GM18526 (cell line): ENCODE results near the gene PLEKHG2.

ENCODE experiments used
- POLR2A ChIP-seq: IDR thresholded peaks from 3 replicates; pipeline ENCODE4 v1.6.1; 2011; ENCODE audit not compliant: insufficient read length; ENCODE audit errors: extremely low read depth

Gene PLEKHG2

DNA sequence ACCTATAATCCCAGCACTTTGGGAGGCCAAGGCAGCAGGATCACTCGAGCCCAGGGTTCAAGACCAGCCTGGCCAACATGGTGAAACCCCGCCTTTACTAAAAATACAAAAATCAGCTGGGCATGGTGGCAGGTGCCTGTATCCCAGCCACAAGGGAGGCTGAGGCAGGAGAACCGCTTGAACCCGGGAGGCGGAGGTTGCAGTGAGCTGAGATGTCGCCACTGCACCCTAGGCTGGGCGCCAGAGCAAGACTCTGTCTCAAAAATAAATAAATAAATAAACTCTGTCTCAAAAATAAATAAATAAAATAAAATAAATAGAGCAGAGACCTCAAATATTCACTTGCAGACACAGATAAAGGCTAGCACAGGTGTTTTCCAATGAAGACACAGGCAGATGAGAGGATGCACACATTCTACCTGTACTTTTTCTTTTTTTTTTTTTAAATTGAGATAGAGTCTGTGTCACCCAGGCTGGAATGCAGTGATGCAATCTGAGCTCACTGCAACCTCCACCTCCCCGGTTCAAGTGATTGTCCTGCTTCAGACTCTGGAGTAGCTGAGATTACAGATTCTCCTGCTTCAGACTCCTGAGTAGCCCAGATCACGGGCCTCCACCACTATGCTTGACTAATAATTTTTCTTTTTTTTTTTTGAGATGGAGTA lies 25.9 kb downstream of the PLEKHG2 start:
- TF ChIP-seq POLR2A: no peak

DNA sequence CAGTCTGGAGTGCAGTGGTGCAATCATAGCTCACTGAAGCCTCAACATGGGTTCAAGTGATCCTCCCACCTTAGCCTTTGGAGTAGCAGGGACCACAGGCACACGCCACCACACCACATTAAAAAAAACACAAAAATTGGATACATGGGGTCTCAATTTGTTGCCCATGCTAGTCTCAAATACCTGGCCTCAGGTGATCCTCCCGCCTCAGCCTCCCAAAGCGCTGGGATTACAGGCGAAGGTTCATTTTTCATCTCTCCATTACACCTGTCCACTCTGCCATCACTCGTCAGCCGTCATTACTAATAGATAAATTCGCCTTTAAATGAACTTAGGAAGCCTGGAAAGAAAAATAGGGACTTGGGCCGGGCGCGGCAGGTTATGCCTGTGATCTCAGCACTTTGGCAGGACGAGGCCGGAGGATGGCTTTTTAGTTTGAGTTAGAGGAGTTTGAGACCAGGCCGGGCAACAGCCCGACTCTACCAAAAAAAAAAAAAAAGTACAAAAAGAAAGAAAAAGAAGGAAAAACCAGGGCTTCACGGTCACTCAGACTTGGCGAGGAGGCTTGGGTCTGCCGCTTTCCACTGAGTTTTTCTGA lies 32.2 kb downstream of the PLEKHG2 start:
- TF ChIP-seq POLR2A: no peak

DNA sequence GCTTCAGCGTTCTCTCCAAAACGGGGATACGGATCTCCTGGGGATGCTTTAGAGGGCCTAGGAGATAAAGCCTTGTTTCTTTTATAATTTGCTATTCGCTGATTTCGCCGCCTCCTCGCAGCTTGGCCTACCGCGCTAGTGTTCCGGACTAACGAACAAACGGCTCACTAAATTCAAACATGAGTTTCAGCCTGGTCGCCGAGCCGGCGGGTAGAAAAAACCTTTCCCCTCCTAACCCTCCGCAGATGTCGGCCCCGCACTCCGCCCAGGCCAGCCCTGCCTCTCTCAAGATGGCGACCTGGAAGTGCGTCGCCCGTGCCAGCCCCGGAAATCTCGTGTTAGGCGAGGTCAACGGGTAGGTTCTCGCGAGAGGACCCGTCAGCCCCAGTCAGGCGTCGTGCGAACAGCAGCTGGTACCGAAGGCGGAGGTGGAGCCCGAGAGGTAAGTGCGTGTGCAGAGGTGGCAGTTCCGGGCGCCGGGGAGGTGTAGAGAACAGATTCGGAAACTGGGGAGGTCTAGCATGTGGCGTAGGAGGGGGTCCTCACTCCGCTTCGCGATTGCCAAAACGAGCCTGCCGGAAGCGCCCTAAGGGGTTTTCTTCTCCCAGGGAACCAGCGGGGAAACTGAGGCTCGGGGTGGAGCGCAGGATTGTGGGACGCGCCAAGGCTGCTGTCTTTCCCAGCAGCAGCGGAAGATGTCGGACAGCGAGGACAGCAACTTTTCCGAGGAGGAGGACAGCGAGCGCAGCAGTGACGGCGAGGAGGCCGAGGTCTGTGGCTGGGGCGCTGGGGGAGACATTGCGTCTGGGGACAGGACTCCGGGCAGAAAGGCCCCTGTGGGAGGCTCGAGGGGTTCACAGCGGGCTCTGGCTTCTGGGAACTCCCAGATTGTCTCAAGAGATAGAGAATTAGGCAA lies 33.0 kb downstream of the PLEKHG2 start, which contains the start of gene SUPT5H:
Gene SUPT5H, plus strand, starts transcription at position 387 of the 916 bp plus-strand sequence. Its CDS starts 309 bp downstream, at position 696.
- TF ChIP-seq POLR2A: peak; percentile 90

DNA sequence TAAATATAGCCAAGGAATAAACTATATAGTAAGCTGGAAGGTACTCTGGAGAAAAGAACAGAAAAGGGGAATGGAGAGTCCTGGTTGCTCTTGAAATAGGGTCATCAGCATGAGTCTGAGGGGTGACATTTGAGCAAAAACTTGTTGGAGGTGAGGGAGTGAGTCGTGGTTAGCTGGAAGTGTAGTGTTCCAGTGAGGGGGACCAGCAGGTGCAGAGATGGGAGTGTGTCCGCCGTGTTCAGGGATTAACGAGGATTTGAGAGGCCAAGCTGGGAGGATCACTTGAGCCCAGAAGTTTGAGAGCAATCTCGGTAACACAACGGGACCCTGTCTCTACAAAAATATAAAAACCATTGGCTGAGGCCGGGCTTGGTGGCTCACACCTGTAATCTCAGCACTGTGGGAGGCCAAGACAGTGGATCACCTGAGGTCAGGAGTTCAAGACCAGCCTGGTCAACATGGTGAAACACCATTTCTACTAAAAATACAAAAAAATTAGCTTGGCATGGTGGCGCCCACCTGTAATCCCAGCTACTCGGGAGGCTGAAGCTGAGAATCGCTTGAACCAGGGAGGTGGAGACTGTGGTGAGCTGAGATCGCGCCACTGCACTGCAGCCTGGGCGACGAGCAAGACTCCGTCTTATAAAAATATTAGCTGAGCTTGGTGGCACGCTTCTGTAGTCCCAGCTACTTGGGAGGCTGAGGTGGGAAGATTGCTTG lies 34.1 kb downstream of the PLEKHG2 start:
- no peak for TF ChIP-seq POLR2A

DNA sequence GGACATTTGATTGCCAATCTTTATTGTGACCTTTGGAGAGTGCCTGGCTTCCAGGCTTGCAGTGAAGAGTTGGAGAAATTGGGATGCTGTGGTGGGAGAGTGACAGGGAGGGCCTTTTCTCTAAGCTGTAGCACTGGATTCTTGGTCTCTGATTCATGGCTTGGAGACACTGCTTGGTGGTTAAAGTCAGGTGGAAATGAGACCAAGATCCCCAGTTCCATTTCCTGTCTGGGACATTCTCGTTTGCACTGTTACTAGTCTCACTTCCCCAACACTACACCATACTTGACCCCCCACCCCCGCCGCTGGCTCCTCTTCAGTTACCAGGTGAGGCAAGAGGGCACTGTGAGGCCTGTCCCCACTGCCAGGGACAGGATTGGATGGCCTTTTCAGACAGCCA lies 35.8 kb downstream of the PLEKHG2 start:
- TF ChIP-seq POLR2A: no peak

DNA sequence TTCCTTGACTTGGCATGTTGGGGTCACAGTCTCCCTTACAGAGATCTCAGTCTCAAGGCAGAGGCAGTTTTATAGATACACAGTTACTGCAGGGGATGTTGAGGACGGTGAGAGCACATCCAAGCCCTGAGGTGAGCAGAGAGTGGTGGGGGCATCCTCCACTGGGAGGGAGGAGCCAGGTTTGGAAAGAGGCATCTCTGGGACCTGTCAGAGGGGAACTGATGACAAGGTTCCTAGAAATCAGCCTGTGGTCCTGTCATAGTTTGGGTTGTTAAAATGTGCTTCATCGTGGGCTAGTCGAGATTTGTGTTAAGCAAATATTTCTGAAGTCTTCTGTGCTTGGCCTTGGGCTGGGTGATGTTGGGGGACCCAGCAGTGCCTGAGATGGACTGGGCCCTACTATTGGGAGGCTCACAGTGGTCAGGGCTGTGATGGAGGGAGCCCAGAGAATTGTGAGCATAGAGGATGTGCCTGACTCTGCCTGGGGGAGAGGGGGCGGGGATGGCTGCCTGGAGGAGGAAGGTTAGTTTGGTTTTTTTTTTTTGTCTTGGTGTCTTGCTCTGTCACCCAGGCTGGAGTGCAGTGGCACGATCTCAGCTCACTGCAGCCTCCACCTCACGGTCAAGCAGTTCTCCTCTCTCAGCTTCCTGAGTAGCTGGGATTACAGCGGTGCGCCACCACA lies 36.8 kb downstream of the PLEKHG2 start:
- TF ChIP-seq POLR2A: no peak

DNA sequence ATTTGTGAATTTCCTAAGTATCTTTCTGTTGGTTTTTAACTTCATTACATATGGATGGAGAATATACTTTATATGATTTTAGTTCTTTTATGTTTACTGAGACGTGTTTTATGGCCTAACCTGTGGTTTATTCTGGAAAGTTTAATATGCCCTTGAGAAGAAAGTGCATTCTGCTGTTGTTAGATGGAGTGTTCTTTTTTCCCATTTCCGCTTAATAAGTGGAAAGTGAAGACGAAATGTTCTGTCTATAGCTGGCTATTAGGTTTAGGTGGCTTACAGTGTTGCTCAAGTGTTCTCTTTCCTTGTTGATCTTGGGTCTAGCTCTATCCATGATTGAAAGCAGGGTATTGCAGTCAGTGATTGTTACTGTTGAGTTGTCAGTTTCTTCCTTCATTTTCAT lies 50.9 kb downstream of the PLEKHG2 start:
- no peak for TF ChIP-seq POLR2A

DNA sequence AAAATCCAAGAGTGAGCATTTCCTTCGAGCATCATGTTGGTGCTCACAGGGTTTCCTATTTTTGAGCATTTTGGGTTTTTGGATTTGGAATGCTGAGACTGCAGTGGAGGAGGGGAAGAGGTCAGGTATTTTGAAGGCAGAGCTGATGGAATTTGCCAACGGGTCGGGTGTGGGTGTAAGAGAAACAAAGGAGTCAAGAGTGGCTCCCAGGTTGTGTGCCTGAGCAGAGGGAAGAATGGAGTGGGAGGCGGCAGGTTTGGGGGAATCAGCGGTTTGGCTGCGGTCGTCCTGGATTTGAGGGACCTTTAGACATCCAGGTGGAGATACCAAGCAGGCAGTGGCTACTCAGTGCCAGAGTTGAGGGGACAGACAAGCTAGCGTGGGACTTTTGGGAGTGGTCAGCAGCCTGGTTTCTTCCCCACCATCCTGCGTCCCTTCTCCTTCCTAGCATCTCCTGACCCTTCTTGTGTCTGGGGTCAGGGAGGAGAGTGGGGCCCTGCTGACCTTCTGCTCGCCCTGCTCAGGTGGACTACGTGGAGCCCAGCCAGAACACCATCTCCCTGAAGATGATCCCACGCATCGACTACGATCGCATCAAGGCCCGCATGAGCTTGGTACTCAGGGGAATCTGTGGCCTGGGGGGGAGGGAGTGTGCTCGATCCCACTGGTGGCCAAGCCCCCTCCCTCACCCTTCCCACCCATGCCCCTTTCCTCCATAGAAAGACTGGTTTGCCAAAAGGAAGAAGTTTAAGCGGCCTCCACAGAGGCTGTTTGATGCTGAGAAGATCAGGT lies 53.7 kb downstream of the PLEKHG2 start:
- no peak for TF ChIP-seq POLR2A

DNA sequence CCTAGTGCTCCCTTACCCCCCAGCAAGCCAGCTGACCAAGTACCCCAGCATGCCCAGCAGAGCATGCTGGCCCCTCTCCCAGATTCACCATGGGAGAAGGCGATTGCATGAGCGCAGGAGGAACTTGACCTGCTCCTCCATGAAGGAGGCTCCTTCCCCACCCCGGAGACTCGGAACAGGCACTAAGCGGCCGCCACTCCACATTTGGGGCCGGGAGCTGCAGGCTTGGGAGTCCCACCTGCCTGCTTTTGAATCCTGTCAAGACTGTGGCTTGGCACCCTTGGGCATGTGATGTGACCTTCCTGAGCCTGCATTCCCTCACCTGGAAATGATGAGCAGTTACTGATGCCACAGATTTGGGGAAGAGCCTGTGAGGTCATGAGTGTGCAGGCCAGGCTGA lies 55.5 kb downstream of the PLEKHG2 start:
- no peak for TF ChIP-seq POLR2A

DNA sequence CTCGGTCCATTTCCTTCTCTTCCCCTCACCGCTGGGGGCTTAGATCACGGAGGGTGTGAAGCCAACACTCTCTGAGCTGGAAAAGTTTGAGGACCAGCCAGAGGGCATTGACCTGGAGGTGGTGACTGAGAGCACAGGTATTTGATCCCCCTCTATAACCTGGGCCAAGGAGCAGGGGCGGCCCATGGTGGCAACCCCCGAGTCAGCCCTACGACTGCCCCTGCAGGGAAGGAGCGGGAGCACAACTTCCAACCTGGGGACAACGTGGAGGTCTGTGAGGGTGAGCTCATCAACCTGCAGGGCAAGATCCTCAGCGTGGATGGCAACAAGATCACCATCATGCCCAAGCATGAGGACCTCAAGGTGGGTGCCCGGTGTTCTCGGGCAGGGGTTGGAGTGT lies 56.6 kb downstream of the PLEKHG2 start:
- no peak for TF ChIP-seq POLR2A

DNA sequence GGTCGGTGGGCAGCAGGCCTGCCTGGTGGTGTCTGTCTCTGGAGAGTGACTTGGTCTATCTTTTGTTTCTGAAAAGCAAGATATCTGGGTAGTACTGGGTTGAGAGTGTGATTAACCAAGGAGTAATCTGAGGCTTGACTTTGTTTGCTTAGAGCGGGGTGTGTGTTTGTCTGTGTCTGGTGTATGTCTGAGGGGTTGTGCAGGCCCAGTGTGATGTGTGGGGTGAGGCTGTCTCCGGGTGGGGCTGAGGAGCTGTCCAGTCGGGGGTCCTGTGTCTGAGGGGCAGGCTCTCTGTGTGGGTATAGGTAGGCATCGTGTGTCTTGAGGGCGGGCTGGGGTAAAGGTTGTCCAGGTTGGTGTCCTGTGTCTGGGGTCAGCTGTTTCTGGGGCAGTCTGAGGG lies 57.1 kb downstream of the PLEKHG2 start:
- no peak for TF ChIP-seq POLR2A

DNA sequence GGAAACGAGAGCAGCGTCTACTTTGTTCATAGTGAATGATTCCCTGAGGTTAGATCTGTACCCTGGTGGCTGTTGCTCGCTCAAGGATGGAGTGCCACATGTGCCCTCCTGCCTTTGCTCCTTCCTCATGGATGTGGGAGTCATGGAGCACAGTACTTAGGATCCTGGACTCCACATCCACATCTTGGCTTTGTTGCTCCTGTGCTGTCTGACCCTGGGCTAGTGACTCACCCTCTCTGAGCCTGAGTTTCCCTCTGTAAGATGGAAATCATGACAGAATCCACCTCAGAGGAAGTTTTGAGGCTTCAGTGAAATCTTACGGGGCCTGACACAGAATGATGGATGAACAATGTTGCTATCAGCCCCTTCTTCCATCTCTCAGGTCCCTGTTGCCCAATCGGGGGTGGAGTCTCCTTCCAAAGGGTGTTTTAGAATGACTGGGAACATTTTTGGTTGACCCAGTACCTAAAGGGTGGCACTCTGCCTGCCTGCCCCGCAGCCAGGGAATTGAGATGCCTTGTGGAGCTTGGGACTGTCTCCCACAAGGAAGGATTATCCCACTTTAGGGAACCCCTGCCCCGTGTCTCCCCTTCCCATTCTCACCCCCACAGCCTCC lies 58.4 kb downstream of the PLEKHG2 start:
- TF ChIP-seq POLR2A: no peak

DNA sequence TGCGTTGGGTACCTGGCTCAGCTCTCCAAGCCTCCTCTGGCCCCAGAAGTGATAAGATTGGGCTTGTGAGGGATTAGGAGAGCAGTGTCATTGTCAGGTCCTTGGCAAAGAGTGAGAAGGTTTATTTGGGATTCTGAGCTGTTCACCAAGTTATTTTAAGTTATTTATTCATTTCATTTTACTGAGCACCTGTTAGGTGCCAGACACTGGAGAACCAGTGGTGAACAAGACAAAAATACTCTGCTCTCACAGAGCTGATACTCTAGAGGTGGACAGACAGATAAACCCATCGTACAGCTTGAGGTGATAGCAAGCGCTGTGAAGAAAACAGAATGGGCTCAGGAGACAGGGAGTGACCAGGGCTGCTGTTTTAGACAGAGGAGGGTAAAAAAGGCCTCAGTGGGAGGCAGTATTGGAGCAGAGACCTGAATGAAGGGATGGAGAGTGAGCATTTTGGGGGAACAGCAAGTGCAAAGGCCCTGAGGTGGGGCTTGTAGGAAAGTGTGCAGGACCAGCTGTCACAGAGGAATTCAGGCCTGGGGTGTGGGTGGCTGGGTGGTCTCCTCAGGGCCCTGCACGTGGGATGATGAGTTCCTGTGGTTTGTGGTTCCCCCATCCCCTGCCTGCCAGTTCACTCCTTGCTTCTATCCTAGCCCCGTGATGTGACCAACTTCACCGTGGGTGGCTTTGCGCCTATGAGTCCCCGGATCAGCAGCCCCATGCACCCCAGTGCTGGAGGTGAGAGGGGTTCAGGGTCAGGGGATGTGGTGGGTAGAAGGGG lies 59.5 kb downstream of the PLEKHG2 start:
- no peak for TF ChIP-seq POLR2A
